DND-41 (cell line): Measurements from ENCODE around the gene C11orf98.
A peak's percentile ranks its signal among the peaks of the same experiment; 100 is the strongest.

Experiments used
- ATAC-seq: fragments of 200-7000 bp; cut with Tn5 transposase; 3 replicates; pipeline ENCODE4 v1.9.1; 2021; ENCODE audit warnings: low read depth; ENCODE audit not compliant: insufficient read depth
- DNase-seq: peaks from one replicate; pipeline ENCODE4 v3.0.0-alpha.2; 2020
- H2AFZ ChIP-seq: 2 replicates; pipeline ENCODE4 v1.6.0; 2012; ENCODE audit warnings: low read depth, low read length
- H3K27ac ChIP-seq: 2 replicates; pipeline ENCODE4 v1.5.1; 2012; ENCODE audit warnings: low read length, inconsistent platforms
- H3K27me3 ChIP-seq: fragments of 200-600 bp; sonication (generic); 2 replicates; pipeline ENCODE4 v1.6.0; 2012; ENCODE audit warnings: low read length, mild to moderate bottlenecking, inconsistent platforms; ENCODE audit not compliant: insufficient read depth, poor library complexity
- H3K36me3 ChIP-seq: 2 replicates; pipeline ENCODE4 v1.5.1; 2012; ENCODE audit warnings: low read length, inconsistent platforms; ENCODE audit not compliant: insufficient read depth
- H3K4me1 ChIP-seq: 2 replicates; pipeline ENCODE4 v1.5.1; 2012; ENCODE audit warnings: mild to moderate bottlenecking, low read length; ENCODE audit not compliant: insufficient read depth
- H3K4me2 ChIP-seq: 2 replicates; pipeline ENCODE4 v1.6.0; 2012; ENCODE audit warnings: mild to moderate bottlenecking, moderate library complexity, low read length, inconsistent platforms; ENCODE audit not compliant: insufficient read depth
- H3K4me3 ChIP-seq, 2 experiments: fragments of 200-600 bp in 1 of 2; shearing (Covaris generic) in 1 of 2; 2 replicates each; pipeline ENCODE4 v1.5.1; 2012 to 2016; ENCODE audit warnings: inconsistent platforms in 2 of 2, low read length in 2 of 2, mild to moderate bottlenecking in 2 of 2, low read depth in 1 of 2, moderate library complexity in 1 of 2
- H3K79me2 ChIP-seq: 2 replicates; pipeline ENCODE4 v1.6.0; 2012; ENCODE audit warnings: low read length, inconsistent platforms; ENCODE audit not compliant: insufficient read depth
- H3K9ac ChIP-seq: 2 replicates; pipeline ENCODE4 v1.6.0; 2012; ENCODE audit warnings: low read depth, mild to moderate bottlenecking, inconsistent platforms, low read length, moderate library complexity
- H3K9me3 ChIP-seq: 2 replicates; pipeline ENCODE4 v1.5.1; 2012; ENCODE audit warnings: low read length, moderate library complexity, mild to moderate bottlenecking, inconsistent platforms; ENCODE audit not compliant: insufficient read depth, severe bottlenecking
- H4K20me1 ChIP-seq: 2 replicates; pipeline ENCODE4 v1.6.0; 2012; ENCODE audit warnings: low read length; ENCODE audit not compliant: insufficient read depth
- EZH2 ChIP-seq: IDR thresholded peaks from 3 replicates; pipeline ENCODE4 v1.6.1; 2012; ENCODE audit warnings: borderline replicate concordance, low read depth, mild to moderate bottlenecking, moderate library complexity, low read length, inconsistent platforms; ENCODE audit not compliant: severe bottlenecking
- TF ChIP-seq, protein P1 (sequence below): IDR thresholded peaks from 2 replicates; pipeline ENCODE4 v1.5.1; 2012; ENCODE audit warnings: borderline replicate concordance, low read length, moderate library complexity, mild to moderate bottlenecking; ENCODE audit not compliant: poor library complexity, severe bottlenecking; ENCODE audit errors: extremely low read depth

Gene C11orf98

DNA sequence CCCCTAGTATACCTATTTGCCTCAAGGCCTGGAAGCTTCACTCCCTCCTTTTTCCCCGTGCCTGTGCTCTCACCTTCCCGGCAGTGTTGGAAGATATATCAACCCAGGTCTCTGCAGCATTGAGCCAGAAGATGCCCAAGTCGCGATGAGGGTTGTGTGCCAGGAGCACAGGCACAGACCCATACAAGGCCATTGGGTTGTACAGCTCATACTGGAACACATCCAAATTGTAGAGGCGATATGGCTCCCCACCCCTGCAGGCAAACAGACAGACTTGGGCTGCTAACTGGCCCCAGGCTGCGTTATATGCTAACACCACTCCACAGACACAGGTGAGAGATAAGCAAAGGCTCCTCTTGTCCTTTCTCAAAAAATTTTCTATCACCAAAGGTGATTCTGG, 32.5 kb downstream of the C11orf98 start:
- no peak overlapping the region for H3K27ac ChIP-seq
- no peak overlapping the region for H2AFZ ChIP-seq
- peaks cover 8% of the 10 kb centered on the region; the same call in 1 of the 2 replicates for H4K20me1 ChIP-seq
- no peak overlapping the region for H3K4me3 ChIP-seq
- H3K9me3 ChIP-seq = no peaks in the 10 kb centered on the region
- no peak overlapping the region for H3K9ac ChIP-seq
- ATAC-seq = no peak
- no peak overlapping the region for H3K4me2 ChIP-seq
- TF ChIP-seq, protein P1, sequence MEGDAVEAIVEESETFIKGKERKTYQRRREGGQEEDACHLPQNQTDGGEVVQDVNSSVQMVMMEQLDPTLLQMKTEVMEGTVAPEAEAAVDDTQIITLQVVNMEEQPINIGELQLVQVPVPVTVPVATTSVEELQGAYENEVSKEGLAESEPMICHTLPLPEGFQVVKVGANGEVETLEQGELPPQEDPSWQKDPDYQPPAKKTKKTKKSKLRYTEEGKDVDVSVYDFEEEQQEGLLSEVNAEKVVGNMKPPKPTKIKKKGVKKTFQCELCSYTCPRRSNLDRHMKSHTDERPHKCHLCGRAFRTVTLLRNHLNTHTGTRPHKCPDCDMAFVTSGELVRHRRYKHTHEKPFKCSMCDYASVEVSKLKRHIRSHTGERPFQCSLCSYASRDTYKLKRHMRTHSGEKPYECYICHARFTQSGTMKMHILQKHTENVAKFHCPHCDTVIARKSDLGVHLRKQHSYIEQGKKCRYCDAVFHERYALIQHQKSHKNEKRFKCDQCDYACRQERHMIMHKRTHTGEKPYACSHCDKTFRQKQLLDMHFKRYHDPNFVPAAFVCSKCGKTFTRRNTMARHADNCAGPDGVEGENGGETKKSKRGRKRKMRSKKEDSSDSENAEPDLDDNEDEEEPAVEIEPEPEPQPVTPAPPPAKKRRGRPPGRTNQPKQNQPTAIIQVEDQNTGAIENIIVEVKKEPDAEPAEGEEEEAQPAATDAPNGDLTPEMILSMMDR = no peak
- TF ChIP-seq EZH2 = no peak
- H3K36me3 ChIP-seq = peaks cover 93% of the 10 kb centered on the region
- no peaks in the 10 kb centered on the region for H3K27me3 ChIP-seq
- DNase-seq = no peak
- H3K4me1 ChIP-seq = no peaks in the 10 kb centered on the region
- peaks cover 11% of the 10 kb centered on the region for H3K79me2 ChIP-seq

DNA sequence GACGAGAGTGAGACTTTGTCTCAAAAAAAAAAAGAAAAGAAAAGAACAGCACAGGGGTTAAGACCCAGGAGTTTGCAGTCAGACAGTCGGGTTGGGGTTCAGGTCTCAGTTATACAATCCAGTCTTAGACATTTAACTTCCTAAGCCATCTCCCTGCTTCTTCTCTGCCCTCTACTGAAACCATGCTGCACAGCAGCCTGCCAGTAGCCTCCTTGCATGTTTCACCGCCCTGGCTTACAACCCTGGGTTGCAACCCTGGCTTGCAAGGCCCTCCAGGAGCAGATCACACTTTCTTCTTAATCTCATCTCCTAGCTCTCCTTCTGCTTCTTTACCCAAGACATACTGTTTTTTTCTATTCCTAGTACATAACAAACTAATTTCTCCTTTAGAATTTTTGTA, 37.3 kb downstream of the C11orf98 start:
- Histone ChIP-seq H2AFZ (no peak overlapping the region), H4K20me1 (peaks cover 4% of the 10 kb centered on the region; the same call in 1 of the 2 replicates), H3K4me1 (no peaks in the 10 kb centered on the region), H3K27me3 (no peaks in the 10 kb centered on the region), H3K9ac (no peak overlapping the region), H3K36me3 (peaks cover 76% of the 10 kb centered on the region), H3K4me2 (no peak overlapping the region), H3K79me2 (no peaks in the 10 kb centered on the region; the same call in 1 of the 2 replicates), H3K9me3 (no peaks in the 10 kb centered on the region), H3K4me3 (no peak overlapping the region), H3K27ac (no peak overlapping the region)
- TF ChIP-seq EZH2 = no peak
- TF ChIP-seq, protein P1 = peak; percentile 31
- ATAC-seq (0 out of 3 replicates have a peak, but pooled peaks have one; percentile 40), DNase-seq (no peak)

DNA sequence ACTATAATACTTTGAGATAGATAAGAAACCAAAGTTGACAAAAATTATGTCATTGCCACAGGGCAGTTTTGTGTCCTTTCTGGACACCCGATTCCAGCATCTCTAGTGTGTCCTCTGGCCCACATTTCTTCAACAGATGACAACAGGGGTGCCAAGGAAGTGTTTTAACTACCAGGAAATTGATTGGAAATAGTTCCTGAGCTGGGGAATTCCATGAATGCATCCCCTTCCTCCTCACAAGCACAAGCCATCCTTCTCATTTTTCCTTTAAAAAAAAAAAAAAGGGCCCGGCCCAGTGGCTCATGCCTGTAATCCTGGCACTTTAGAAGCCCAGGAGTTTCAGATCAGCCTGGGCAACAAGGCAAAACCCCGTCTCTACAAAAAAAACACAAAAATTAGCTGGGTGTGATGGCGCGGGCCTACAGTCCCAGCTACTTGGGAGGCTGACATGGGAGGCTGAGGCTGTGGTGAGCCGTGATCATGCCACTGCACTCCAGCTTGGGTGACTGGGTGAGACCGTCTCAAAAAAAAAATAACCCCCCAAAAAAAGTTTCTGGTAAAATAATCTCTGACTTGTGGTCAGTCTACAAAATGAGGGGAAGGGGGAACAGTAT, 42.4 kb downstream of the C11orf98 start:
- TF ChIP-seq EZH2 = no peak
- TF ChIP-seq, protein P1 = no peak
- H3K9ac ChIP-seq = peak overlapping the region; percentile 89; the same call in 1 of the 2 replicates
- no peaks in the 10 kb centered on the region for H3K9me3 ChIP-seq
- 0 out of 4 replicates have a peak overlapping the region, but pooled peaks of 1 of the 2 experiments have one; percentile 77 for H3K4me3 ChIP-seq
- peak overlapping the region; percentile 65; the same call in 1 of the 2 replicates for H2AFZ ChIP-seq
- DNase-seq (no peak), ATAC-seq (no peak)
- H3K27me3 ChIP-seq = no peaks in the 10 kb centered on the region
- peak overlapping the region; percentile 81; the same call in 1 of the 2 replicates for H3K4me2 ChIP-seq
- peak overlapping the region; percentile 74 for H3K27ac ChIP-seq
- no peaks in the 10 kb centered on the region for H4K20me1 ChIP-seq
- H3K79me2 ChIP-seq = peaks cover 19% of the 10 kb centered on the region
- peaks cover 32% of the 10 kb centered on the region for H3K36me3 ChIP-seq
- peaks cover 21% of the 10 kb centered on the region for H3K4me1 ChIP-seq
